HEK293 (cell line): ENCODE measurements around the gene RAD51C.

Source experiments
- REST ChIP-seq: fragments of 450-650 bp; formaldehyde crosslinking; IDR thresholded peaks from 2 replicates; pipeline ENCODE4 v1.5.1; 2016; ENCODE audit warnings: missing biosample characterization, missing genetic modification characterization
- ZNF133 ChIP-seq: fragments of 450-650 bp; formaldehyde crosslinking; IDR thresholded peaks from 2 replicates; pipeline ENCODE4 v1.5.1; 2016; ENCODE audit warnings: missing biosample characterization, missing genetic modification characterization
- ZNF426 ChIP-seq: fragments of 450-650 bp; formaldehyde crosslinking; IDR thresholded peaks from 2 replicates; pipeline ENCODE4 v1.5.1; 2017; ENCODE audit warnings: missing biosample characterization, missing genetic modification characterization, mild to moderate bottlenecking, inconsistent platforms, moderate library complexity

RAD51C gene

GRCh38 chr17:58785097-58785496, 92.7 kb downstream of the RAD51C start (continued):
- TF ChIP-seq REST: peak; percentile 41; the same call in 1 of the 2 replicates
- no peak for TF ChIP-seq ZNF133 (tag by site-specific recombination)
- peak; percentile 76 for TF ChIP-seq ZNF426 (tag by site-specific recombination)
